NT2/D1 (cell line): ENCODE data around the gene UBE2O.

ENCODE experiments used
- SUZ12 ChIP-seq: IDR thresholded peaks from 2 replicates; pipeline ENCODE4 v1.6.1; 2011; ENCODE audit not compliant: insufficient read length, insufficient read depth; ENCODE audit errors: extremely low read depth
- YY1 ChIP-seq: IDR thresholded peaks from 2 replicates; pipeline ENCODE4 v1.6.1; 2011; ENCODE audit not compliant: insufficient read length, insufficient read depth

GRCh38 chr17:76388966-76389888 is 63.7 kb downstream of the UBE2O start:
- TF ChIP-seq SUZ12 = no peak
- no peak for TF ChIP-seq YY1
